Astrocyte (in vitro differentiated cells and primary cell): ENCODE data around the gene PAIP2B. TPM values are rescaled to one million over a fixed set of nuclear protein-coding genes. Genes with fewer than 3 reads are reported as not detected.

ENCODE experiments used
- DNase-seq: peaks from one replicate; pipeline ENCODE4 v3.0.0-alpha.2; 2010; ENCODE audit warnings: low read depth
- FAIRE-seq: peaks from 2 replicates; lab custom pipeline; 2011; peaks lifted over from hg19 to GRCh38; lab: Jason Lieb, UNC
- H2AFZ ChIP-seq: 2 replicates; pipeline ENCODE4 v1.6.0; 2012; ENCODE audit warnings: low read depth, low read length, inconsistent platforms
- H3K27ac ChIP-seq: 2 replicates; pipeline ENCODE4 v1.5.1; 2011; ENCODE audit warnings: low read depth, low read length, inconsistent platforms
- H3K27me3 ChIP-seq: 2 replicates; pipeline ENCODE4 v1.6.0; 2011; ENCODE audit warnings: low read length, inconsistent platforms; ENCODE audit not compliant: insufficient read depth
- H3K36me3 ChIP-seq: 2 replicates; pipeline ENCODE4 v1.5.1; 2011; ENCODE audit warnings: low read length, inconsistent platforms; ENCODE audit not compliant: insufficient read depth
- H3K4me1 ChIP-seq: 2 replicates; pipeline ENCODE4 v1.5.1; 2011; ENCODE audit warnings: low read length, inconsistent platforms; ENCODE audit not compliant: insufficient read depth
- H3K4me2 ChIP-seq: 2 replicates; pipeline ENCODE4 v1.6.0; 2012; ENCODE audit warnings: low read length, inconsistent platforms
- H3K4me3 ChIP-seq: 2 replicates; pipeline ENCODE4 v1.5.1; 2011; ENCODE audit warnings: low read depth, mild to moderate bottlenecking, low read length, inconsistent platforms; ENCODE audit not compliant: insufficient read depth
- H3K79me2 ChIP-seq: 2 replicates; pipeline ENCODE4 v1.6.0; 2012; ENCODE audit warnings: mild to moderate bottlenecking, low read length, inconsistent platforms; ENCODE audit not compliant: insufficient read depth
- H3K9ac ChIP-seq: 2 replicates; pipeline ENCODE4 v1.6.0; 2012; ENCODE audit warnings: mild to moderate bottlenecking, low read length, inconsistent platforms
- H3K9me3 ChIP-seq: 2 replicates; pipeline ENCODE4 v1.5.1; 2012; ENCODE audit warnings: low read depth, mild to moderate bottlenecking, low read length, inconsistent platforms; ENCODE audit not compliant: insufficient read depth
- H4K20me1 ChIP-seq: 2 replicates; pipeline ENCODE4 v1.6.0; 2012; ENCODE audit warnings: low read length, inconsistent platforms; ENCODE audit not compliant: insufficient read depth
- H3K27ac Mint-ChIP-seq: one replicate; pipeline ENCODE4 v1.8.0; 2021; ENCODE audit warnings: mild to moderate bottlenecking, mixed read lengths; ENCODE audit not compliant: unreplicated experiment
- H3K27me3 Mint-ChIP-seq: one replicate; pipeline ENCODE4 v1.8.0; 2021; ENCODE audit warnings: low read depth, mixed read lengths; ENCODE audit not compliant: unreplicated experiment
- H3K36me3 Mint-ChIP-seq: one replicate; pipeline ENCODE4 v1.8.0; 2021; ENCODE audit warnings: low read depth, mixed read lengths; ENCODE audit not compliant: unreplicated experiment
- H3K4me1 Mint-ChIP-seq: one replicate; pipeline ENCODE4 v1.8.0; 2021; ENCODE audit warnings: low read depth, mixed read lengths; ENCODE audit not compliant: unreplicated experiment
- H3K4me3 Mint-ChIP-seq: one replicate; pipeline ENCODE4 v1.8.0; 2021; ENCODE audit warnings: mild to moderate bottlenecking, moderate library complexity, mixed read lengths; ENCODE audit not compliant: unreplicated experiment
- H3K9me3 Mint-ChIP-seq: one replicate; pipeline ENCODE4 v1.8.0; 2021; ENCODE audit warnings: mild to moderate bottlenecking, mixed read lengths; ENCODE audit not compliant: unreplicated experiment
- CTCF ChIP-seq: IDR thresholded peaks from 2 replicates; pipeline ENCODE4 v1.5.1; 2011; ENCODE audit warnings: low read depth, mild to moderate bottlenecking, inconsistent platforms, low read length, moderate library complexity; ENCODE audit not compliant: insufficient read depth
- EZH2 ChIP-seq: IDR thresholded peaks from 2 replicates; pipeline ENCODE4 v1.6.1; 2012; ENCODE audit warnings: mild to moderate bottlenecking, low read length, inconsistent platforms; ENCODE audit not compliant: insufficient read depth
- total RNA-seq: library from RNA; stranded (reverse); gene quantifications from 2 replicates; pipeline ENCODE4 v1.2.1, GENCODE V29; 2021

PAIP2B gene
- total RNA-seq, 1 donor from 2014 or later = 1.7 TPM

GRCh38 chr2:71263386-71263785 lies 36.5 kb upstream of the PAIP2B start:
- no peak for FAIRE-seq

GRCh38 chr2:71261534-71261933 lies 34.6 kb upstream of the PAIP2B start:
- peaks cover 18% of the 10 kb centered on the region for H3K27me3 ChIP-seq
- no peaks in the 10 kb centered on the region for H3K4me1 Mint-ChIP-seq
- H2AFZ ChIP-seq = no peak overlapping the region
- no peaks in the 10 kb centered on the region for H3K79me2 ChIP-seq
- DNase-seq (no peak), FAIRE-seq (no peak)
- H3K4me1 ChIP-seq = no peaks in the 10 kb centered on the region
- no peaks in the 10 kb centered on the region for H3K9me3 ChIP-seq
- TF ChIP-seq EZH2 (no peak), CTCF (no peak)
- peaks cover 4% of the 10 kb centered on the region for H3K27me3 Mint-ChIP-seq
- H3K27ac ChIP-seq = no peak overlapping the region
- no peaks in the 10 kb centered on the region for H3K36me3 ChIP-seq
- no peaks in the 10 kb centered on the region for H3K9me3 Mint-ChIP-seq
- H3K4me3 ChIP-seq = no peak overlapping the region
- no peaks in the 10 kb centered on the region for H3K36me3 Mint-ChIP-seq
- H3K4me3 Mint-ChIP-seq = no peak overlapping the region
- H3K27ac Mint-ChIP-seq = no peak overlapping the region
- no peak overlapping the region for H3K4me2 ChIP-seq
- H4K20me1 ChIP-seq = no peaks in the 10 kb centered on the region
- no peak overlapping the region for H3K9ac ChIP-seq

More at GRCh38 chr2:71263386-71263785, 36.5 kb upstream of the PAIP2B start:
- no peaks in the 10 kb centered on the region for H3K9me3 ChIP-seq
- H3K9ac ChIP-seq = no peak overlapping the region
- no peak for DNase-seq
- no peaks in the 10 kb centered on the region for H3K36me3 ChIP-seq
- TF ChIP-seq EZH2 (no peak), CTCF (no peak)
- peaks cover 4% of the 10 kb centered on the region for H3K27me3 Mint-ChIP-seq
- no peaks in the 10 kb centered on the region for H3K79me2 ChIP-seq
- H3K4me1 ChIP-seq = no peaks in the 10 kb centered on the region
- no peak overlapping the region for H2AFZ ChIP-seq
- H3K27ac ChIP-seq = no peak overlapping the region
- no peaks in the 10 kb centered on the region for H3K9me3 Mint-ChIP-seq
- H3K4me1 Mint-ChIP-seq = no peaks in the 10 kb centered on the region
- no peaks in the 10 kb centered on the region for H3K36me3 Mint-ChIP-seq
- H3K4me2 ChIP-seq = no peak overlapping the region
- H4K20me1 ChIP-seq = no peaks in the 10 kb centered on the region
- no peak overlapping the region for H3K4me3 ChIP-seq
- no peak overlapping the region for H3K4me3 Mint-ChIP-seq
- no peak overlapping the region for H3K27ac Mint-ChIP-seq
- peaks cover 18% of the 10 kb centered on the region for H3K27me3 ChIP-seq

- no peak for TF ChIP-seq EZH2
- no peak for TF ChIP-seq CTCF
- DNase-seq = no peak
- Mint-ChIP-seq H3K27me3 (no peaks in the 10 kb centered on the region), H3K36me3 (no peaks in the 10 kb centered on the region), H3K27ac (no peak overlapping the region), H3K9me3 (peaks cover under 1% of the 10 kb centered on the region), H3K4me1 (no peaks in the 10 kb centered on the region), H3K4me3 (no peak overlapping the region)
- no peaks in the 10 kb centered on the region for H4K20me1 ChIP-seq
- H2AFZ ChIP-seq = no peak overlapping the region
- H3K4me3 ChIP-seq = no peak overlapping the region
- peaks cover 15% of the 10 kb centered on the region for H3K27me3 ChIP-seq
- H3K9ac ChIP-seq = no peak overlapping the region
- no peak overlapping the region for H3K27ac ChIP-seq
- FAIRE-seq = no peak
- no peak overlapping the region for H3K4me2 ChIP-seq
- H3K79me2 ChIP-seq = no peaks in the 10 kb centered on the region
- no peaks in the 10 kb centered on the region for H3K4me1 ChIP-seq
- no peaks in the 10 kb centered on the region for H3K9me3 ChIP-seq
- H3K36me3 ChIP-seq = no peaks in the 10 kb centered on the region
Measured at GRCh38 chr2:71256421-71256820, 29.5 kb upstream of the PAIP2B start.
